K562 treated with DMSO at 1 percent for 4 hours (cell line): Measurements from ENCODE around the gene KCTD3. TPM values are rescaled to one million over a fixed set of nuclear protein-coding genes. Genes with fewer than 3 reads are reported as not detected.

ENCODE experiments used
- total RNA-seq: library from RNA; unstranded; fragments of 300-600 nt; gene quantifications from 2 replicates; pipeline ENCODE4 v1.2.3, GENCODE V29; 2022; ENCODE audit not compliant: insufficient read depth

Gene KCTD3
- total RNA-seq = 14.8 and 19.5 TPM in 2 replicates

DNA sequence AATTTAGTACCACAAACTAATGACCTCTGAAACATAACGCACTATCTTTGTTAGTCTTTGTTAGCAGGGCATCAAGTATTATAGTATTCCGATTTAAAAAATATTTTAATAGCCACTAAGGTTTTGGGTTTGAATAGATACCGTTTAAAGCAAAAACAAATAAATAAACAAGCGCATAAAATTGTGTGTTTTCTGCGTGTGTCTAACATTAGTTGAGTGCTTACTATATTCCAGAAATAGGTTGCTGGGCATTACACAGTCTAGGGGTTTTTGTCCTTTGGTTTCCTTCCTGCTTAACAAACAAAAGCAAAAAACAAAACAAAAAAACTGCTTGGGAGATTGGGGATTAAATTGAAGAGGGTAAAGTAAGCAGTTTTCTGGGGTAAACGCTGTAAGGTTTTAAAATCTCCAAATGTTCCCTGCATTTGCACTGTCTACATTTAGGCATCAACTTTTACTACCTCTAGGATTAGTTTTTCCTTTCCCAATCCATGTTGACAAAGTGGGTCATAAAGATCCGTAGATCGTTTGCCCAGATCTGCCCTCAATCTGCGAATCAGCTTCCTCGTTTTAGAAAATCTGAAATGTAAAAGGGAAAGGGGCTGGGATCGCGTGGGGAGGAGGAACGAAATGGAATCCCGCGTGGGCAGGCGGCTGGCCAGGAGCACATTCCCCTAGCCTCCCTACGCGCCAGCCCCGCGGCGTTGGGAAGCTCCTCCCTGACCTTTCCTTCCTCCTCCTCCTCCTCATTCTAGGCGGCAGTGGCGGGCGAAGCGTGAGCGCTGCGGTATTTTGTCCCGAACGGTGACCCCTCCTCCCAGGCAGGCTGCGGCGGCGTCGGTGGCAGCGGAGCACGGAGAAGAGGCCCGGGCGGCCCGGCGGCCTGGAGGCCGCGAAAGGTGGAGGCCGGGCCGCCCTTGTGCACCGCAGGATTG, at the start of gene KCTD3:
TSS of gene KCTD3 (plus strand) at position 749 of the 935 bp plus-strand sequence. CDS start 382 bp downstream, outside the sequence.

